Right atrium auricular region (tissue), 2 donors: ENCODE results near the gene NEK8. TPM values are rescaled to one million over a fixed set of nuclear protein-coding genes. Genes with fewer than 3 reads are reported as not detected.

Experiments used
- DNase-seq: peaks from one replicate; pipeline ENCODE4 v3.0.0-alpha.2; 2019; ENCODE audit warnings: low spot score
- H3K27ac ChIP-seq, 2 donors: fragments of 200-600 bp; sonication (generic); 1 replicate in 1 of 2; 2 replicates in 1 of 2; pipeline ENCODE4 v1.5.1; 2016 to 2019
- H3K27me3 ChIP-seq, 2 donors: fragments of 200-600 bp; sonication (generic); one replicate each; pipeline versions ENCODE4 v1.5.1 to v1.6.0; 2017 to 2019
- H3K36me3 ChIP-seq: fragments of 200-600 bp; sonication (generic); one replicate; pipeline ENCODE4 v1.5.1; 2016
- H3K4me1 ChIP-seq, 2 donors: fragments of 200-600 bp; sonication (generic); one replicate each; pipeline versions ENCODE4 v1.5.1 to v1.6.0; 2017 to 2019
- H3K4me3 ChIP-seq, 2 donors: fragments of 200-600 bp; sonication (generic); 1 replicate in 1 of 2; 2 replicates in 1 of 2; pipeline ENCODE4 v1.5.1; 2017 to 2019; ENCODE audit warnings: mild to moderate bottlenecking in 1 of 2, moderate library complexity in 1 of 2
- H3K9me3 ChIP-seq, 2 donors: fragments of 200-600 bp; sonication (generic); one replicate each; pipeline ENCODE4 v1.5.1; 2019
- CTCF ChIP-seq, 2 donors: fragments of 200-600 bp; sonication (generic); IDR thresholded peaks; one replicate each; pipeline ENCODE4 v1.5.1; 2019; ENCODE audit warnings: antibody characterized with exemption in 2 of 2
- total RNA-seq, 2 donors: library from RNA; depleted of rRNA; stranded (reverse); fragments of >200 nt; gene quantifications; one replicate each; pipeline ENCODE4 v1.1.0, GENCODE V29; 2016

The NEK8 gene
- total RNA-seq, 2 donors from 2014 or later: 1.0 to 1.1 TPM

GRCh38 chr17:28751600-28752366 is 23.2 kb downstream of the NEK8 start:
- Histone ChIP-seq H3K27ac (no peak overlapping the region), H3K4me1 (peaks cover 2 to 18% of the 10 kb centered on the region in 2 donors), H3K27me3 (no peaks in the 10 kb centered on the region), H3K4me3 (no peak overlapping the region), H3K9me3 (no peaks in the 10 kb centered on the region), H3K36me3 (peaks cover 11% of the 10 kb centered on the region)
- DNase-seq: no peak
- no peak for TF ChIP-seq CTCF (IDR thresholded peaks at IDR 0.05)

- peaks cover 24% of the 10 kb centered on the region for H3K36me3 ChIP-seq
- no peak overlapping the region for H3K4me3 ChIP-seq
- no peaks in the 10 kb centered on the region for H3K9me3 ChIP-seq
- no peak for DNase-seq
- no peak overlapping the region for H3K27ac ChIP-seq
- H3K4me1 ChIP-seq: peaks cover 0 to under 1% of the 10 kb centered on the region in 2 donors
- no peak for TF ChIP-seq CTCF (IDR thresholded peaks at IDR 0.05)
- H3K27me3 ChIP-seq: no peaks in the 10 kb centered on the region
Measured at GRCh38 chr17:28755486-28755885, 26.9 kb downstream of the NEK8 start.

- Histone ChIP-seq H3K27ac (no peak overlapping the region), H3K4me3 (no peak overlapping the region), H3K27me3 (no peaks in the 10 kb centered on the region), H3K36me3 (peaks cover 24% of the 10 kb centered on the region), H3K9me3 (no peaks in the 10 kb centered on the region), H3K4me1 (peaks cover 0 to 8% of the 10 kb centered on the region in 2 donors)
- no peak for TF ChIP-seq CTCF (IDR thresholded peaks at IDR 0.05)
- no peak for DNase-seq
Measured at GRCh38 chr17:28756049-28756804, 27.6 kb downstream of the NEK8 start.

GRCh38 chr17:28758411-28759121 is 30.0 kb downstream of the NEK8 start:
- no peak overlapping the region for H3K27ac ChIP-seq
- H3K4me3 ChIP-seq: no peak overlapping the region
- TF ChIP-seq CTCF (IDR thresholded peaks at IDR 0.05): no peak
- DNase-seq: no peak
- H3K27me3 ChIP-seq: no peaks in the 10 kb centered on the region
- peaks cover 0 to 20% of the 10 kb centered on the region in 2 donors for H3K4me1 ChIP-seq
- H3K9me3 ChIP-seq: no peaks in the 10 kb centered on the region
- peaks cover 24% of the 10 kb centered on the region for H3K36me3 ChIP-seq

GRCh38 chr17:28759256-28759865 is 30.8 kb downstream of the NEK8 start:
- DNase-seq: no peak
- H3K36me3 ChIP-seq: peaks cover 27% of the 10 kb centered on the region
- no peak for TF ChIP-seq CTCF (IDR thresholded peaks at IDR 0.05)
- H3K4me3 ChIP-seq: no peak overlapping the region
- H3K4me1 ChIP-seq: peaks cover 0 to 23% of the 10 kb centered on the region in 2 donors
- H3K9me3 ChIP-seq: no peaks in the 10 kb centered on the region
- H3K27ac ChIP-seq: no peak overlapping the region
- H3K27me3 ChIP-seq: no peaks in the 10 kb centered on the region
